Retina (tissue), 1 donor: ENCODE data around the gene GALNT2.

ENCODE experiments used
- DNase-seq: peaks from one replicate; pipeline ENCODE4 v3.0.0-alpha.2; 2016

GALNT2 gene

GRCh38 chr1:230195199-230195598, 128.2 kb downstream of the GALNT2 start:
- no peak for DNase-seq

- DNase-seq: no peak
Observed at GRCh38 chr1:230196077-230196476, 129.0 kb downstream of the GALNT2 start.

GRCh38 chr1:230197644-230198567, 130.9 kb downstream of the GALNT2 start:
- no peak for DNase-seq

GRCh38 chr1:230199034-230199433, 132.0 kb downstream of the GALNT2 start:
- no peak for DNase-seq

GRCh38 chr1:230199554-230199953, 132.5 kb downstream of the GALNT2 start:
- DNase-seq: no peak

GRCh38 chr1:230200276-230200675, 133.2 kb downstream of the GALNT2 start:
- no peak for DNase-seq

- DNase-seq: no peak
Observed at GRCh38 chr1:230201445-230201844, 134.4 kb downstream of the GALNT2 start.

- DNase-seq: no peak
Observed at GRCh38 chr1:230204842-230205241, 137.8 kb downstream of the GALNT2 start.

GRCh38 chr1:230205719-230206198, 138.7 kb downstream of the GALNT2 start:
- DNase-seq: no peak

GRCh38 chr1:230206207-230206606, 139.2 kb downstream of the GALNT2 start:
- DNase-seq: no peak

GRCh38 chr1:230206976-230207375, 139.9 kb downstream of the GALNT2 start:
- no peak for DNase-seq

GRCh38 chr1:230207598-230207997, 140.6 kb downstream of the GALNT2 start:
- no peak for DNase-seq

- DNase-seq: no peak
Observed at GRCh38 chr1:230208619-230209261, 141.7 kb downstream of the GALNT2 start.

GRCh38 chr1:230210326-230210980, 143.4 kb downstream of the GALNT2 start:
- no peak for DNase-seq

- DNase-seq: no peak
Observed at GRCh38 chr1:230210981-230211336, 143.9 kb downstream of the GALNT2 start.

GRCh38 chr1:230211436-230212145, 144.6 kb downstream of the GALNT2 start:
- DNase-seq: no peak

GRCh38 chr1:230212405-230212936, 145.4 kb downstream of the GALNT2 start:
- DNase-seq: no peak

GRCh38 chr1:230215031-230215430, 148.0 kb downstream of the GALNT2 start:
- DNase-seq: no peak

- DNase-seq: no peak
Observed at GRCh38 chr1:230215529-230215928, 148.5 kb downstream of the GALNT2 start.

- DNase-seq: no peak
Observed at GRCh38 chr1:230216896-230217295, 149.9 kb downstream of the GALNT2 start.

GRCh38 chr1:230218667-230219066, 151.6 kb downstream of the GALNT2 start:
- DNase-seq: no peak
